ENCODE measurements around the gene OR2V2. TPM values are rescaled to one million over a fixed set of nuclear protein-coding genes. Genes with fewer than 3 reads are reported as not detected.

Gene OR2V2
- total RNA-seq, 3 donors from 2014 or later, result not detected

DNA sequence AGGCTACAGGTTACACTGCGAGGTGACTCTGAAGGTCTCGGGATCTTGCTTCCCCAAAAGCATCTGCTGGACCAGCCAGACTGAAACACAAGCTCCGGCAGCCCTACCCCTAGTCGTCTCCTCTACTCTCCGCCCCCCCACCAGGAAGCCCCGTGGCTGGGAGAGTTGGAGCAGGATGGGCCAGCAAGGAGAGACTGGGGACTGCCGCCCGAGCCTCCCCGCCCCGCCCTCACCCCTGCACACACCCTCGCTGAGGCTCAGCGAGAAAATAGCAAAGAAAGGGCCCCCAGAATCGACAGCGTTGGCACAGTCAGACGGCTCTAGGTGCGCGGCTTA is 56.4 kb downstream of the OR2V2 start:
- intact Hi-C loops (cut with DNase I; ENCODE audit: low total_unique reads), result no loop called here

DNA sequence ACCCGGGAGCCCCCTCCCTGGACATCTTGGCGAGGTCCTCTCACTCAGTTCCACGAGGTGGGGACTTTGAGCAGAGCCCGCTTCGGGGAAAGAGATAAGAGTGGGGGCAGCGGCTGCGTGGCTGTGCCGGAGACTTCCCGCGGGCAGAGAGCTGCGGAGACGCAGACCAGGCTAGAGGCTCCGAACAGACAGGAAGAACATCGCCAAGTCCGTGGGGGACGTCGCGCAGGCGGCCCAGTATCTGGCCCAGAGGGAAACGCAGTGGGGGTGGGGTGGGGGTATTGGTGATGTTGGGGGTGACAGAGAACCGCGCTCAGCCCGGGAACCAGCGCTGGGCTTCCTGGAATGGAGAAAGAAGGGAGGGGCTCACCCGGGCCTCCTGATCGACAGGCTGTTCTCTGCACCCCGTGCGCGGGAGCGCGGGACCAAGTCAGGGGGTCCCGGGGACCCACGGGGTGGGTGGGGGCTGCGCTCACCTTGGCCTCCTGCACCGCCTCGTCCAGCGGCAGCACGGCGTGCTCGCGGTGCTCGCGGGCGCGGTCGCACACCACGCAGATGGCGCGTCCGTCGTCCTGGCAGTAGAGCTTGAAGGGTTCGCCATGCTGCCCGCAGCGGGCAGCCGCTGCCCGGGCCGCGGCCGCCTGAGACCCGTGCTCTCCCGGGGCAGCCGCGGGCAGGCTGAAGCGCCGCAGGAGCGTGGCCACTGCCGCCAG is 56.9 kb downstream of the OR2V2 start:
- H3K4me3 ChIP-seq, result peak overlapping the region; percentile 66 to 71 (median 70)
- no peaks in the 10 kb centered on the region for H3K9me3 ChIP-seq
- no peaks in the 10 kb centered on the region for H3K36me3 ChIP-seq
- H3K4me1 ChIP-seq, result peaks cover 0 to 10% of the 10 kb centered on the region in 2 donors
- peak overlapping the region in 1 of 2 donors; percentile 54 for H3K27ac ChIP-seq
- TF ChIP-seq POLR2A (IDR thresholded peaks at IDR 0.05) (no peak), POLR2AphosphoS5 (IDR thresholded peaks at IDR 0.05) (no peak)
- TF ChIP-seq, protein P1, sequence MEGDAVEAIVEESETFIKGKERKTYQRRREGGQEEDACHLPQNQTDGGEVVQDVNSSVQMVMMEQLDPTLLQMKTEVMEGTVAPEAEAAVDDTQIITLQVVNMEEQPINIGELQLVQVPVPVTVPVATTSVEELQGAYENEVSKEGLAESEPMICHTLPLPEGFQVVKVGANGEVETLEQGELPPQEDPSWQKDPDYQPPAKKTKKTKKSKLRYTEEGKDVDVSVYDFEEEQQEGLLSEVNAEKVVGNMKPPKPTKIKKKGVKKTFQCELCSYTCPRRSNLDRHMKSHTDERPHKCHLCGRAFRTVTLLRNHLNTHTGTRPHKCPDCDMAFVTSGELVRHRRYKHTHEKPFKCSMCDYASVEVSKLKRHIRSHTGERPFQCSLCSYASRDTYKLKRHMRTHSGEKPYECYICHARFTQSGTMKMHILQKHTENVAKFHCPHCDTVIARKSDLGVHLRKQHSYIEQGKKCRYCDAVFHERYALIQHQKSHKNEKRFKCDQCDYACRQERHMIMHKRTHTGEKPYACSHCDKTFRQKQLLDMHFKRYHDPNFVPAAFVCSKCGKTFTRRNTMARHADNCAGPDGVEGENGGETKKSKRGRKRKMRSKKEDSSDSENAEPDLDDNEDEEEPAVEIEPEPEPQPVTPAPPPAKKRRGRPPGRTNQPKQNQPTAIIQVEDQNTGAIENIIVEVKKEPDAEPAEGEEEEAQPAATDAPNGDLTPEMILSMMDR (IDR thresholded peaks at IDR 0.05), result no peak
- H3K27me3 ChIP-seq, result no peaks in the 10 kb centered on the region
- DNase-seq (ENCODE audit: low spot score in 2 of 2), result no peak
- intact Hi-C loops (cut with DNase I; ENCODE audit: low total_unique reads), result no loop called here

More for the DNA sequence above, 56.4 kb downstream of the OR2V2 start:
- Histone ChIP-seq H3K4me3 (peak overlapping the region; percentile 66 to 71 (median 70)), H3K27me3 (no peaks in the 10 kb centered on the region), H3K27ac (peak overlapping the region in 1 of 2 donors; percentile 54), H3K36me3 (no peaks in the 10 kb centered on the region), H3K9me3 (no peaks in the 10 kb centered on the region), H3K4me1 (peaks cover 0 to 10% of the 10 kb centered on the region in 2 donors)
- no peak for TF ChIP-seq POLR2A (IDR thresholded peaks at IDR 0.05)
- TF ChIP-seq, protein P1 (IDR thresholded peaks at IDR 0.05), result no peak
- no peak for TF ChIP-seq POLR2AphosphoS5 (IDR thresholded peaks at IDR 0.05)
- DNase-seq (ENCODE audit: low spot score in 2 of 2), result no peak

DNA sequence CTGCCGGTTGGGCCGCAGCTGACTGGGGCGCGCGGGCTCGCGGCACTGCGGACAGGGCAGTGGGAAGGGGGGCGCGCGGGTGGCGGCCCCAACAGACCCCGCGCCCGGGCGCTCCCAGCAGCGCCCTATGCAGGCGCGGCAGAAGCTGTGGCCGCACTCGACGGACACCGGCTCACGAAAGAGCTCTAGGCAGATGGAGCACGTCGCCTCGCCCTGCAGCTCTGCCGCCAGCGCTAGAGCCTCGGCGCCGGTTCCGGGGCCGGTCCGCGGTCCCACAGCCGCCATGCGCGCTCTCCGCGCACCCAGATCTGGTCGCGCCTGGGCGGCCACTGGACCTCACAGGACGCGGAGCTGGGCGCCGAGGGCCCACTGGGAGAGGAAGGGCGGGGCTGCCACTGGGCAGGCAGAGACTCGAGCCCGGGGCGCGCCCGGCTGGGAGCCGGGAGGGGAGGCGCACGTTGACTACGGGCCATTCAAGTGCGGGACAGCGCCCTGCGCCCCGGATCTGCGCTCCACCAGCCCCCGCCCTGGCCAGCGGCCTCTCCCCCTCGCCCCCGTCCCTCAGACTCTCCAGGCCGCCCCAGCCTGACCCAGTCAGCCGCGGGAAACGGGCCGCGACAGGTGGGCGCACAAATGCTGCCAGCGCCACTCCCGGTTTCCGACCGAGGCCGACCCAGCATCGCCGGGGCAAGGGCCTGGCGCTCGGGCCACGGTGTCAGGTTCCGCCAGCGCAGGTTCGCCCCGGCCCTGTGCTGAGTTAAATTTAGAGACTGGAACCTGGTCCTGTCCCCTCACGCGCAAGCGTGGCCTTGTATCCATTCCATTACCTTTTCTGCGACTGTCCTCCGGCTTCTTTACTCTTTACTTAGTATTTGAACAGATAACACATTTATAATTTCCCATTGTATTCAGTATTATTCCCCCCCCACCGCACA is 57.7 kb downstream of the OR2V2 start, which contains the start of gene TRIM7:
TSS of gene TRIM7 (minus strand) at position 371 of the 935 bp plus-strand sequence. CDS start at position 285, 86 bp downstream.
- Histone ChIP-seq H3K27ac (peak within 1 kb of the TSS; percentile 54 to 86), H3K36me3 (no peaks in the 10 kb centered on the region), H3K9me3 (no peaks in the 10 kb centered on the region), H3K27me3 (no peaks in the 10 kb centered on the region), H3K4me3 (peak within 1 kb of the TSS; percentile 66 to 71 (median 70)), H3K4me1 (peaks cover 0 to 10% of the 10 kb centered on the region in 2 donors)
- TF ChIP-seq, protein P1 (IDR thresholded peaks at IDR 0.05), result no peak
- TF ChIP-seq POLR2A (IDR thresholded peaks at IDR 0.05) (no peak), POLR2AphosphoS5 (IDR thresholded peaks at IDR 0.05) (no peak)
- DNase-seq (ENCODE audit: low spot score in 2 of 2), result no peak
- intact Hi-C loops (cut with DNase I; ENCODE audit: low total_unique reads), result no loop called here

DNA sequence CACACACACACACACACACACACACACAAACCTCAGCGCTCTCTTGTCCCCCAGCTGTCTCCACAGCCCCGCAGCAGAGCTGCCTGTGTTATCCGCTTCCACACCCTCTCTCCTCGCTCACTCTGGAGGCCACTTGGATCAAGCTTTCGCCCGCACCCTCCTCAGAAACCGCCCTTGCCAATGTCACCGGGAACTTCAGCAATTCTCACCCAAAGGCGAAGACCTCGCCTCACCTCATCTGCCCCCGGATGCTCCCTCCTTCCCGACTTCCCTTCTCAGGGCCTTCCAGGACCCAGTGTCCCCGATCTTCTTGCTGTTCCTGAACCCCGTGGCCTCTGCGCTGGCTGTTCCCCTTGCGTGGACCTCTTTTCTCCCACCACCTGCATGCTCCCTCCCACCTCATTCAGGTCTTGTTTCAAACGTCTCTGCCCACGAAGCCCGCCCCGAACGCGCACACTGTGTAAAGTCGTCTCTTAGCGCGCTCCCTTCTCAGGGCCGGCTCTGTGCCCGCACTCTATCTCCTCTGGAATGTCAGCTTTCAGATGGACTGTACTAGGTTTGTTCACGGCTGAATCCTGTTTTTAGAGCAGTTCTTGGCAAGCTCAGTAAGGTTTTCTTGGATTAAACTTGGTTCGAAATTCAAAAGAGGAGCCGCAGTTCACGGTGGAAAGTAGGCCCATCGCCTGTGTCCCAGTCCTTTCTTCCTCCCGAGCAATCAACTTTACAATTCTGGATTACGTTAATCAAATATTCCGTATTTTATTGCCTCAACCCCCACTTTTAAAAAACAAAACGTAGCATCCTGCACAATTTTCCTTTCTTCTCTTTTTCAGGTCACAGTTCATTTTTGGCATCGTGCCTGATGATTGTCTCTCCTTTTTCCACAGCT is 58.6 kb downstream of the OR2V2 start:
- no peaks in the 10 kb centered on the region for H3K36me3 ChIP-seq
- peak overlapping the region; percentile 66 to 71 (median 70) for H3K4me3 ChIP-seq
- peaks cover 0 to 10% of the 10 kb centered on the region in 2 donors for H3K4me1 ChIP-seq
- no peak for DNase-seq (ENCODE audit: low spot score in 2 of 2)
- intact Hi-C loops (cut with DNase I; ENCODE audit: low total_unique reads), result no loop called here
- TF ChIP-seq, protein P1 (IDR thresholded peaks at IDR 0.05), result no peak
- TF ChIP-seq POLR2AphosphoS5 (IDR thresholded peaks at IDR 0.05) (no peak), POLR2A (IDR thresholded peaks at IDR 0.05) (no peak)
- H3K27me3 ChIP-seq, result no peaks in the 10 kb centered on the region
- H3K9me3 ChIP-seq, result no peaks in the 10 kb centered on the region
- peak overlapping the region; percentile 86 to 91 for H3K27ac ChIP-seq

Measured in breast epithelium (tissue), 4 donors.